HepG2 (cell line): ENCODE results near the gene TEX28.
"Not testable (repeated sequence)": the region's sequence is repeated elsewhere in the genome, so short reads cannot be mapped to it uniquely, and the experiment has no call there.

Source experiments
- ATF7 ChIP-seq, 2 experiments: fragments of 450-650 bp in 1 of 2; sonication (generic) in 1 of 2; formaldehyde crosslinking in 1 of 2; IDR thresholded peaks; 2 replicates each; pipeline versions ENCODE4 v1.4.0 to v1.6.1; 2016 to 2020; ENCODE audit warnings: antibody characterized with exemption in 1 of 2, mild to moderate bottlenecking in 1 of 2, missing genetic modification reagents in 1 of 2
- EZH2 ChIP-seq: conservative IDR thresholded peaks from 2 replicates; pipeline ENCODE4 v1.6.1; 2012; ENCODE audit warnings: mild to moderate bottlenecking, low read depth, low read length, moderate library complexity
- KAT2B ChIP-seq: fragments of 150-350 bp; IDR thresholded peaks from 2 replicates; pipeline ENCODE4 v1.6.1; 2014; ENCODE audit warnings: low read depth, low read length, borderline replicate concordance
- NFKBIZ ChIP-seq: IDR thresholded peaks from 2 replicates; pipeline ENCODE4 v1.6.1; 2018; ENCODE audit warnings: missing genetic modification reagents, missing compliant biosample characterization
- POLR2A ChIP-seq, 2 experiments: IDR thresholded peaks; 2 replicates each; pipeline ENCODE4 v1.6.1; 2011; ENCODE audit warnings: low read depth in 2 of 2, low read length in 2 of 2, mild to moderate bottlenecking in 1 of 2, moderate library complexity in 1 of 2; ENCODE audit not compliant: insufficient read depth in 1 of 2
- SRF ChIP-seq: IDR thresholded peaks from 2 replicates; pipeline ENCODE4 v1.6.1; 2011; ENCODE audit warnings: mild to moderate bottlenecking, low read depth, low read length, moderate library complexity
- TF ChIP-seq, protein P1 (sequence below): sonication (generic); formaldehyde crosslinking; IDR thresholded peaks from 2 replicates; pipeline ENCODE4 v1.5.1; 2020; ENCODE audit warnings: mild to moderate bottlenecking, missing genetic modification reagents, moderate library complexity
- TF ChIP-seq, protein P2 (sequence below): sonication (generic); formaldehyde crosslinking; IDR thresholded peaks from 2 replicates; pipeline ENCODE4 v1.4.0; 2020; ENCODE audit warnings: missing genetic modification reagents
- TF ChIP-seq, protein P3 (sequence below): sonication (generic); formaldehyde crosslinking; IDR thresholded peaks from 2 replicates; pipeline ENCODE4 v1.5.0; 2020; ENCODE audit warnings: missing genetic modification reagents
- TF ChIP-seq, protein P4 (sequence below): IDR thresholded peaks from 2 replicates; pipeline ENCODE4 v1.6.1; 2012; ENCODE audit warnings: low read length, improper control_type of control experiment
- TF ChIP-seq, protein P5 (sequence below): sonication (generic); formaldehyde crosslinking; IDR thresholded peaks from 2 replicates; pipeline ENCODE4 v1.5.0; 2020; ENCODE audit warnings: mild to moderate bottlenecking, missing genetic modification reagents, moderate library complexity
- TF ChIP-seq, protein P6 (sequence below): IDR thresholded peaks from 2 replicates; pipeline ENCODE4 v1.6.1; 2016; ENCODE audit warnings: mild to moderate bottlenecking, missing biosample characterization, missing genetic modification reagents

DNA sequence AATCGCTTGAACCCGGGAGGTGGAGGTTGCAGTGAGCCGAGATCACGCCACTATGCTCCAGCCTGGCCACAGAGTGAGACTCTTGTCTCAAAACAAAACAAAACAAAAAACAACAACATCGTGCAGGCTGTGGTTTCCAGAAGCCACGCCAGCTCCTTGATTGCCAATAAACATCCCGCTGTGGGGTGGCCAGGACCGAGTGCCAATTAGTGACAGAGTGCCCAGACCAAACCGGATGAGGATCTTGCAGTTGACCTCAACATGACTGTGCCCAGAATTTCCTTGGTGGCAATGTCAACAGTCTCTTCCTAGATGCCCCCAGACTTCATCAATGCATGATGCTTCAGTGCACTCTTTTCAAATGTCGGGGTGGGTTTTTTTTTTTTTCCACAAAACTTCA is 36.2 kb downstream of the TEX28 start:
- not testable (repeated sequence) for TF ChIP-seq POLR2A (IDR thresholded peaks at IDR 0.05; ENCODE audit: insufficient read depth in 1 of 2, low read depth in 2 of 2, low read length in 2 of 2); NFKBIZ (CRISPR knock-in tag); ATF7 (IDR thresholded peaks at IDR 0.05); ATF7 (CRISPR knock-in tag; IDR thresholded peaks at IDR 0.05); KAT2B; EZH2; SRF
- TF ChIP-seq, protein P1, sequence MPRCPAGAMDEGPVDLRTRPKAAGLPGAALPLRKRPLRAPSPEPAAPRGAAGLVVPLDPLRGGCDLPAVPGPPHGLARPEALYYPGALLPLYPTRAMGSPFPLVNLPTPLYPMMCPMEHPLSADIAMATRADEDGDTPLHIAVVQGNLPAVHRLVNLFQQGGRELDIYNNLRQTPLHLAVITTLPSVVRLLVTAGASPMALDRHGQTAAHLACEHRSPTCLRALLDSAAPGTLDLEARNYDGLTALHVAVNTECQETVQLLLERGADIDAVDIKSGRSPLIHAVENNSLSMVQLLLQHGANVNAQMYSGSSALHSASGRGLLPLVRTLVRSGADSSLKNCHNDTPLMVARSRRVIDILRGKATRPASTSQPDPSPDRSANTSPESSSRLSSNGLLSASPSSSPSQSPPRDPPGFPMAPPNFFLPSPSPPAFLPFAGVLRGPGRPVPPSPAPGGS (CRISPR knock-in tag): not testable (repeated sequence)
- TF ChIP-seq, protein P2, sequence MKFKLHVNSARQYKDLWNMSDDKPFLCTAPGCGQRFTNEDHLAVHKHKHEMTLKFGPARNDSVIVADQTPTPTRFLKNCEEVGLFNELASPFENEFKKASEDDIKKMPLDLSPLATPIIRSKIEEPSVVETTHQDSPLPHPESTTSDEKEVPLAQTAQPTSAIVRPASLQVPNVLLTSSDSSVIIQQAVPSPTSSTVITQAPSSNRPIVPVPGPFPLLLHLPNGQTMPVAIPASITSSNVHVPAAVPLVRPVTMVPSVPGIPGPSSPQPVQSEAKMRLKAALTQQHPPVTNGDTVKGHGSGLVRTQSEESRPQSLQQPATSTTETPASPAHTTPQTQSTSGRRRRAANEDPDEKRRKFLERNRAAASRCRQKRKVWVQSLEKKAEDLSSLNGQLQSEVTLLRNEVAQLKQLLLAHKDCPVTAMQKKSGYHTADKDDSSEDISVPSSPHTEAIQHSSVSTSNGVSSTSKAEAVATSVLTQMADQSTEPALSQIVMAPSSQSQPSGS (CRISPR knock-in tag): not testable (repeated sequence)
- TF ChIP-seq, protein P3, sequence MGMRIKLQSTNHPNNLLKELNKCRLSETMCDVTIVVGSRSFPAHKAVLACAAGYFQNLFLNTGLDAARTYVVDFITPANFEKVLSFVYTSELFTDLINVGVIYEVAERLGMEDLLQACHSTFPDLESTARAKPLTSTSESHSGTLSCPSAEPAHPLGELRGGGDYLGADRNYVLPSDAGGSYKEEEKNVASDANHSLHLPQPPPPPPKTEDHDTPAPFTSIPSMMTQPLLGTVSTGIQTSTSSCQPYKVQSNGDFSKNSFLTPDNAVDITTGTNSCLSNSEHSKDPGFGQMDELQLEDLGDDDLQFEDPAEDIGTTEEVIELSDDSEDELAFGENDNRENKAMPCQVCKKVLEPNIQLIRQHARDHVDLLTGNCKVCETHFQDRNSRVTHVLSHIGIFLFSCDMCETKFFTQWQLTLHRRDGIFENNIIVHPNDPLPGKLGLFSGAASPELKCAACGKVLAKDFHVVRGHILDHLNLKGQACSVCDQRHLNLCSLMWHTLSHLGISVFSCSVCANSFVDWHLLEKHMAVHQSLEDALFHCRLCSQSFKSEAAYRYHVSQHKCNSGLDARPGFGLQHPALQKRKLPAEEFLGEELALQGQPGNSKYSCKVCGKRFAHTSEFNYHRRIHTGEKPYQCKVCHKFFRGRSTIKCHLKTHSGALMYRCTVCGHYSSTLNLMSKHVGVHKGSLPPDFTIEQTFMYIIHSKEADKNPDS (CRISPR knock-in tag): not testable (repeated sequence)
- TF ChIP-seq, protein P4, sequence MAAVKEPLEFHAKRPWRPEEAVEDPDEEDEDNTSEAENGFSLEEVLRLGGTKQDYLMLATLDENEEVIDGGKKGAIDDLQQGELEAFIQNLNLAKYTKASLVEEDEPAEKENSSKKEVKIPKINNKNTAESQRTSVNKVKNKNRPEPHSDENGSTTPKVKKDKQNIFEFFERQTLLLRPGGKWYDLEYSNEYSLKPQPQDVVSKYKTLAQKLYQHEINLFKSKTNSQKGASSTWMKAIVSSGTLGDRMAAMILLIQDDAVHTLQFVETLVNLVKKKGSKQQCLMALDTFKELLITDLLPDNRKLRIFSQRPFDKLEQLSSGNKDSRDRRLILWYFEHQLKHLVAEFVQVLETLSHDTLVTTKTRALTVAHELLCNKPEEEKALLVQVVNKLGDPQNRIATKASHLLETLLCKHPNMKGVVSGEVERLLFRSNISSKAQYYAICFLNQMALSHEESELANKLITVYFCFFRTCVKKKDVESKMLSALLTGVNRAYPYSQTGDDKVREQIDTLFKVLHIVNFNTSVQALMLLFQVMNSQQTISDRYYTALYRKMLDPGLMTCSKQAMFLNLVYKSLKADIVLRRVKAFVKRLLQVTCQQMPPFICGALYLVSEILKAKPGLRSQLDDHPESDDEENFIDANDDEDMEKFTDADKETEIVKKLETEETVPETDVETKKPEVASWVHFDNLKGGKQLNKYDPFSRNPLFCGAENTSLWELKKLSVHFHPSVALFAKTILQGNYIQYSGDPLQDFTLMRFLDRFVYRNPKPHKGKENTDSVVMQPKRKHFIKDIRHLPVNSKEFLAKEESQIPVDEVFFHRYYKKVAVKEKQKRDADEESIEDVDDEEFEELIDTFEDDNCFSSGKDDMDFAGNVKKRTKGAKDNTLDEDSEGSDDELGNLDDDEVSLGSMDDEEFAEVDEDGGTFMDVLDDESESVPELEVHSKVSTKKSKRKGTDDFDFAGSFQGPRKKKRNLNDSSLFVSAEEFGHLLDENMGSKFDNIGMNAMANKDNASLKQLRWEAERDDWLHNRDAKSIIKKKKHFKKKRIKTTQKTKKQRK: not testable (repeated sequence)
- TF ChIP-seq, protein P5, sequence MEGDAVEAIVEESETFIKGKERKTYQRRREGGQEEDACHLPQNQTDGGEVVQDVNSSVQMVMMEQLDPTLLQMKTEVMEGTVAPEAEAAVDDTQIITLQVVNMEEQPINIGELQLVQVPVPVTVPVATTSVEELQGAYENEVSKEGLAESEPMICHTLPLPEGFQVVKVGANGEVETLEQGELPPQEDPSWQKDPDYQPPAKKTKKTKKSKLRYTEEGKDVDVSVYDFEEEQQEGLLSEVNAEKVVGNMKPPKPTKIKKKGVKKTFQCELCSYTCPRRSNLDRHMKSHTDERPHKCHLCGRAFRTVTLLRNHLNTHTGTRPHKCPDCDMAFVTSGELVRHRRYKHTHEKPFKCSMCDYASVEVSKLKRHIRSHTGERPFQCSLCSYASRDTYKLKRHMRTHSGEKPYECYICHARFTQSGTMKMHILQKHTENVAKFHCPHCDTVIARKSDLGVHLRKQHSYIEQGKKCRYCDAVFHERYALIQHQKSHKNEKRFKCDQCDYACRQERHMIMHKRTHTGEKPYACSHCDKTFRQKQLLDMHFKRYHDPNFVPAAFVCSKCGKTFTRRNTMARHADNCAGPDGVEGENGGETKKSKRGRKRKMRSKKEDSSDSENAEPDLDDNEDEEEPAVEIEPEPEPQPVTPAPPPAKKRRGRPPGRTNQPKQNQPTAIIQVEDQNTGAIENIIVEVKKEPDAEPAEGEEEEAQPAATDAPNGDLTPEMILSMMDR: not testable (repeated sequence)
- TF ChIP-seq, protein P6, sequence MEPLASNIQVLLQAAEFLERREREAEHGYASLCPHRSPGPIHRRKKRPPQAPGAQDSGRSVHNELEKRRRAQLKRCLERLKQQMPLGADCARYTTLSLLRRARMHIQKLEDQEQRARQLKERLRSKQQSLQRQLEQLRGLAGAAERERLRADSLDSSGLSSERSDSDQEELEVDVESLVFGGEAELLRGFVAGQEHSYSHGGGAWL (CRISPR knock-in tag): not testable (repeated sequence)
